ENCODE measurements around the gene COL20A1. TPM values are rescaled to one million over a fixed set of nuclear protein-coding genes. Genes with fewer than 3 reads are reported as not detected.
"Not testable (repeated sequence)": the region's sequence is repeated elsewhere in the genome, so short reads cannot be mapped to it uniquely, and the experiment has no call there.

Gene COL20A1
- total and polyA plus RNA-seq, 5 donors: not detected

DNA sequence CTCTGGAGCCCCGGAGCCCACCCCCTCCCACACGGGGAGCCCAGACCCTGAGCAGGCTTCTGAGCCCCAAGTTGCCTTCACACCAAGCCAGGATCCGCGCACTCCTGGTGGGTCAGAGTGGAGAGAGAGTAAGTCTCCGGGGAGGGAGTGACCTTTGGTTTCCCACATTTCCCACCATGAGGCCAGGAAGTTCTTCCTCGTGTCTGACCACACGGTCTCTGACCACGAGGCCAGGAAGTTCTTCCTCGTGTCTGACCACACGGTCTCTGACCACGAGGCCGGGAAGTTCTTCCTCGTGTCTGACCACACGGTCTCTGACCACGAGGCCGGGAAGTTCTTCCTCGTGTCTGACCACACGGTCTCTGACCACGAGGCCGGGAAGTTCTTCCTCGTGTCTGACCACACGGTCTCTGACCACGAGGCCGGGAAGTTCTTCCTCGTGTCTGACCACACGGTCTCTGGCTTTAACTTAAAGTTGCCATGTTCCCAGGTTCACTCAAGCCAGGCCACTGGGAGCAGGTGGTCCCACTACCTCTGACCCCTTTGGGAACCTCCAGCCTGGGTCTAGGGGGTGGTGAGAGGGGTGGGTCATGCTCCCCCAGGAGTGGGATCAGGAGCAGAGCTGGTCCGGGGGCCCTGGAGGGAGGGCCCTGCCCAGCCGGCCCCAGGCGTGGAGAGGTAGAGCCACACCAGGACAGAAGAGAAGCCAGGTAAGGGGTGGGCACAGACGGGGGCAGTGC, 13.1 kb downstream of the COL20A1 start:
- peak in 2 of 3 donors; percentile 32 to 35 for DNase-seq
- H3K27me3 ChIP-seq (ENCODE audit: control insufficient read depth, insufficient read depth); H3K9me3 ChIP-seq (ENCODE audit: control insufficient read depth, low read length); H3K4me3 ChIP-seq (ENCODE audit: low read length); intact Hi-C loops (cut with DNase I); H3K27ac ChIP-seq (ENCODE audit: low read length); H3K4me1 ChIP-seq (ENCODE audit: control insufficient read depth, insufficient read depth, low read length); ATAC-seq: not testable (repeated sequence)
- 78% methylated on average over 24 of the region's 30 CpGs for WGBS

DNA sequence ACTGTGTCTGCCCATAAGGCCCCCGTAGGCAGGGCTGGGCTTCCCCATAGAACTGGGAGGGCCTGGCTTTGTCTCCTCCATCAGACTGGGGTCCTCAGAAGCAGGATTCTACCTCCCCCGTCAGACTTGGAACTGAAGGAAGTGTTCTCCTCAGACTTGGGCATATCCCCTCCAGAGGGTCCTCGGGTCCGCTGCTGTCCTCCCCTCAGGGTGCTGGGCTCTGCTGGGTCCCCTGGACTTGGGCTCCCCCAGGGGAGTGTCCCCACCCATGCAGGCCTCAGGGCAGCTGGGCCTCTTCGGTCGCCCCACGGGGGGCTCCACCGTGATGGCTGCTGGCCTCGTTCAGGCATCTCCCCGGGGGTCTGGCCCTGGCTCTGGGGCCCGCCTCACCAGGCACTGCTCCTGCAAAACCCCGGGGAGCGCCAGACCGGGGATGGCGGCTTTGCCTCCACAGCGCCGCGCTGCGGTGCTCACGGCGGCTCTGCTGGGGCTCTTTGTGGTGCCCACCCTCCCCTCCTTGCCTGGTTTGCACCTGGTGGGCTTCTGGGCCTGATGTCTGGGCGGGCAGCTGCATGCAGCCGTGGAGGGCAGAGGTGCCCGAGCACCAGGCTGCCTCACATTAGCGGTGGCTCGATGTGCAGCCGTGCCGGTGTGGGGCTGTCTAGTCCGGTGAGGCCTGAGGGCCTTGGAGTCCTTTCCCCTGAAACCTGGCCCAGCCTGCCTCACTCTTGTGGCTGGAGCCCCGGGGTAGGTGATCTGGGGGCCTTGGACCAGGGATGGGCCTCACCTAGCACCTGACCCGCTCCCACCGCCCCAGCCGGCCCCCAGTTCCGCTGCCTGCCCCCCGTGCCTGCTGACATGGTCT, 13.9 kb downstream of the COL20A1 start:
- intact Hi-C loops (cut with DNase I): no loop called here
- no peak overlapping the region for H3K4me3 ChIP-seq (ENCODE audit: low read length)
- no peak for ATAC-seq
- no peaks in the 10 kb centered on the region for H3K9me3 ChIP-seq (ENCODE audit: control insufficient read depth, low read length)
- DNase-seq: peak in 2 of 3 donors; percentile 38 to 51
- no peaks in the 10 kb centered on the region for H3K27me3 ChIP-seq (ENCODE audit: control insufficient read depth, insufficient read depth)
- WGBS: 85% methylated on average over 35 of the region's 35 CpGs
- no peaks in the 10 kb centered on the region for H3K4me1 ChIP-seq (ENCODE audit: control insufficient read depth, insufficient read depth, low read length)
- no peak overlapping the region for H3K27ac ChIP-seq (ENCODE audit: low read length)

GRCh38 chr20:63307538-63308217, 14.7 kb downstream of the COL20A1 start:
- ATAC-seq (no peak), DNase-seq (peak in 2 of 3 donors; percentile 46 to 53)
- no peak overlapping the region for H3K27ac ChIP-seq (ENCODE audit: low read length)
- no peaks in the 10 kb centered on the region for H3K9me3 ChIP-seq (ENCODE audit: control insufficient read depth, low read length)
- no peaks in the 10 kb centered on the region for H3K4me1 ChIP-seq (ENCODE audit: control insufficient read depth, insufficient read depth, low read length)
- intact Hi-C loops (cut with DNase I): loop anchor here in 3 of 4 donors (2.0 kb wide), 2 partner anchors 73 to 75 kb away; no protein-coding TSS in a partner anchor
- whole genome bisulfite sequencing: 78% methylated on average over 23 of the region's 23 CpGs
- no peak overlapping the region for H3K4me3 ChIP-seq (ENCODE audit: low read length)
- H3K27me3 ChIP-seq (ENCODE audit: control insufficient read depth, insufficient read depth): no peaks in the 10 kb centered on the region

DNA sequence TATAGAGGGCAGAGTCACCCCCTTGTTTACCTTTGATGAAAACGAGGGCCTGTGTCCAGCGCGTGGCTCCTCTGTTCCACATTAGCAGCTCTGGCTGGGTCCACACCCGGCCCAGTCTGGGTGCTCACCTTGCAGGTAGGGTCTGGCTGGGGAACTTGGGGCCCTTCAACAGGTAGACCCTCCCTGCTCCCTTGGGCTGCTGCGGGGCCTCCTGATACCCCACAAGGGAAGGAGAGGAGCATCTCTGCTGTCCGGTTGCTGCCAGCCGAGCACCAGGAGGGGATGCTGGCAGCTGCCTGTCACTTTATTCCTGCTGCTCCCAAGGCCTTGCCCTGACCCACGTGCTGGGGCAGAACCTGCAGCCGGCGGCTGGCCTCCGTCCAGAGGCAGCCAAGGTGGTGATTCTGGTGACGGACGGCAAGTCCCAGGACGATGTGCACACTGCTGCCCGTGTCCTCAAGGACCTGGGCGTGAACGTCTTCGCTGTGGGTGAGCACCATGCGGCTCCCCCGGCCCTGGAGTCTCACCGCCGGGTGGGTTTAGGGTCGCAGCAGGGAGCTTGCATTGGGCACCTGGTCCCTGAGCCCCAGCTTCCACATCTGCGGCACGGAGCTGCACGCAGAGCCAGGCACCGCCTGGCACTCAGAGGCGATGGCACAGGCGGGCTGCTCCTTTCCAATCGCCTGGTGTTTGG, 15.4 kb downstream of the COL20A1 start:
- intact Hi-C loops (cut with DNase I): loop anchor here in 3 of 4 donors (2.0 kb wide), 2 partner anchors 72 to 74 kb away; no protein-coding TSS in a partner anchor

GRCh38 chr20:63309261-63310071, 16.5 kb downstream of the COL20A1 start:
- Histone ChIP-seq H3K27ac (ENCODE audit: low read length) (no peak overlapping the region), H3K4me3 (ENCODE audit: low read length) (no peak overlapping the region), H3K9me3 (ENCODE audit: control insufficient read depth, low read length) (no peaks in the 10 kb centered on the region), H3K27me3 (ENCODE audit: control insufficient read depth, insufficient read depth) (no peaks in the 10 kb centered on the region), H3K4me1 (ENCODE audit: control insufficient read depth, insufficient read depth, low read length) (no peaks in the 10 kb centered on the region)
- intact Hi-C loops (cut with DNase I): loop anchor here (1.0 to 2.0 kb wide), 3 partner anchors 71 to 73 kb away; no protein-coding TSS in a partner anchor
- 31% methylated on average over 35 of the region's 35 CpGs for WGBS
- peak; percentile 56 to 78 (median 77) for DNase-seq
- peak; percentile 32 to 48 for ATAC-seq

More for the DNA sequence above, 15.4 kb downstream of the COL20A1 start:
- WGBS: 78% methylated on average over 30 of the region's 30 CpGs
- Histone ChIP-seq H3K9me3 (ENCODE audit: control insufficient read depth, low read length) (no peaks in the 10 kb centered on the region), H3K27ac (ENCODE audit: low read length) (no peak overlapping the region), H3K27me3 (ENCODE audit: control insufficient read depth, insufficient read depth) (no peaks in the 10 kb centered on the region), H3K4me3 (ENCODE audit: low read length) (no peak overlapping the region), H3K4me1 (ENCODE audit: control insufficient read depth, insufficient read depth, low read length) (no peaks in the 10 kb centered on the region)
- peak; percentile 11 to 37 (median 35) for DNase-seq
- no peak for ATAC-seq

DNA sequence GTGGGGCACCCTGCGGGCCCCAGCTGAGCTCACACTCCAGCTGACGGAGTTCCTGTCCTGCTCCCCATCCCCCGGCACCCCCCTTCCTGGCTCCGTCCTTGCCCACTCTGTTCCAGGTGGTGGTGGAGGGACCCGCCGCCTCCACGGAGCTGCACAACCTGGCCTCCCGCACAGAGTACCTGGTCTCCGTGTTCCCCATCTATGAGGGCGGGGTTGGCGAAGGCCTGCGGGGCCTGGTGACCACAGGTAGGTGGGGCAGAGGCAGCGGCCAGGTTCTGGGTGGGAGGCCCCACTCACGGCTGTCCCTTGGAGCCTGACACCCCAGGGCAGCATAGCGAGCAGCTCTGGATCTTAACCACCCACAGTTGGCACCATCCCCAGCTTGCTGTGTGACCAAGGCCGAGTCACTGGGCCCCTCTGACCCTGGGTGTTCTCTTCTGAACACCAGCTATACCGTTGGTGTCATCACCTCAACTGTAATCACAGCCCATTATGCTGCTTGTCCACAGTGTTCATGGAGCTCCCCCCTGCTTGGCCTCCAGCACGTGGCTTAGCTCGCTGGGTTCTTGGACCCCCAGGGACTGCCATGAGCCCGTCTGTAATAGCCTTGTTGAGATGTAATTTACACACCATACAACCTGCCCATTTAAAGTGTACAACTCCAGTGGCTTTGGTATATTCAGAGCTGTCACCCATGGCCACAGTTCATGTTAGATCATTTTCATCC, 17.4 kb downstream of the COL20A1 start:
- no peak overlapping the region for H3K4me3 ChIP-seq (ENCODE audit: low read length)
- no peaks in the 10 kb centered on the region for H3K4me1 ChIP-seq (ENCODE audit: control insufficient read depth, insufficient read depth, low read length)
- H3K27me3 ChIP-seq (ENCODE audit: control insufficient read depth, insufficient read depth): no peaks in the 10 kb centered on the region
- no peaks in the 10 kb centered on the region for H3K9me3 ChIP-seq (ENCODE audit: control insufficient read depth, low read length)
- DNase-seq: peak; percentile 16 to 51 (median 43)
- no peak for ATAC-seq
- WGBS: 77% methylated on average over 20 of the region's 20 CpGs
- H3K27ac ChIP-seq (ENCODE audit: low read length): no peak overlapping the region
- intact Hi-C loops (cut with DNase I): no loop called here

DNA sequence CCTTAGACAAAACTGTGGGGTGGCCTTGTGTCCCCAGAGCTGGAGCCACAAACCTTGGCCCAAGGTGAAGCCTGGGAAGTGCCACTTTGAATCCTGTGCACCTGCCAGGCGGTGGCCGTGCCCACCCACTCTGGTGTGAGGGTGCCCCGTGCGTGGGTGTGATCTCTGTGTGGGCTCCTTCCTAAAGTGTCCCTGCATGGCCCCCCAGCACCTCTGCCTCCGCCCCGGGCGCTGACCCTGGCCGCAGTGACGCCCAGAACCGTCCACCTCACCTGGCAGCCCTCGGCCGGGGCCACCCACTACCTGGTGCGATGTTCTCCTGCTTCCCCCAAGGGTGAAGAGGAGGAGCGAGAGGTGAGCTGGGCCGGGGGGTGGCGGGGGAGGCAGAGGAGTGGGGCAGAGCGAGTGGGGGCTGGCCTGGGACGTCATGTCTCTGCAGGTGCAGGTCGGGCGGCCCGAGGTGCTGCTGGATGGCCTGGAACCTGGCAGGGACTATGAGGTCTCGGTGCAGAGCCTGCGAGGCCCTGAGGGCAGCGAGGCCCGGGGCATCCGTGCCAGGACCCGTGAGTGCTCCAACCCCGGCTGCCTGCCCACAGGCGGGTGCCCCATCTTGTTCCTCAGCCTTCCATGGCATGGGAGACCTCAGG, 18.3 kb downstream of the COL20A1 start:
- ATAC-seq (no peak), DNase-seq (peak; percentile 9 to 61 (median 47))
- 92% methylated on average over 29 of the region's 29 CpGs for WGBS
- intact Hi-C loops (cut with DNase I): no loop called here
- Histone ChIP-seq H3K27me3 (ENCODE audit: control insufficient read depth, insufficient read depth) (no peaks in the 10 kb centered on the region), H3K4me1 (ENCODE audit: control insufficient read depth, insufficient read depth, low read length) (no peaks in the 10 kb centered on the region), H3K4me3 (ENCODE audit: low read length) (no peak overlapping the region), H3K27ac (ENCODE audit: low read length) (no peak overlapping the region), H3K9me3 (ENCODE audit: control insufficient read depth, low read length) (no peaks in the 10 kb centered on the region)

- no peaks in the 10 kb centered on the region for H3K4me1 ChIP-seq (ENCODE audit: control insufficient read depth, insufficient read depth, low read length)
- no peak for ATAC-seq
- no peak overlapping the region for H3K4me3 ChIP-seq (ENCODE audit: low read length)
- peak; percentile 3 to 63 (median 52) for DNase-seq
- WGBS: 74% methylated on average over 18 of the region's 18 CpGs
- H3K9me3 ChIP-seq (ENCODE audit: control insufficient read depth, low read length): no peaks in the 10 kb centered on the region
- H3K27ac ChIP-seq (ENCODE audit: low read length): no peak overlapping the region
- intact Hi-C loops (cut with DNase I): no loop called here
- H3K27me3 ChIP-seq (ENCODE audit: control insufficient read depth, insufficient read depth): no peaks in the 10 kb centered on the region
These were observed 18.9 kb downstream of the COL20A1 start for GRCh38 chr20:63311833-63312243.

- intact Hi-C loops (cut with DNase I): no loop called here
- Histone ChIP-seq H3K4me1 (ENCODE audit: control insufficient read depth, insufficient read depth, low read length) (no peaks in the 10 kb centered on the region), H3K27ac (ENCODE audit: low read length) (no peak overlapping the region), H3K9me3 (ENCODE audit: control insufficient read depth, low read length) (no peaks in the 10 kb centered on the region), H3K27me3 (ENCODE audit: control insufficient read depth, insufficient read depth) (no peaks in the 10 kb centered on the region), H3K4me3 (ENCODE audit: low read length) (no peak overlapping the region)
- ATAC-seq (no peak), DNase-seq (no peak)
- WGBS: 65% methylated on average over 9 of the region's 9 CpGs
These were observed 19.3 kb downstream of the COL20A1 start for GRCh38 chr20:63312273-63312672.
